Bronchial epithelial cell (primary cell): ENCODE measurements around the gene TIMP2. TPM values are rescaled to one million over a fixed set of nuclear protein-coding genes. Genes with fewer than 3 reads are reported as not detected.

Experiments
- DNase-seq: peaks from one replicate; pipeline ENCODE4 v3.0.0-alpha.2; 2010; ENCODE audit warnings: low read depth
- FAIRE-seq: peaks from 2 replicates; lab custom pipeline; 2011; peaks lifted over from hg19 to GRCh38; lab: Jason Lieb, UNC
- H3K27me3 ChIP-seq: 2 replicates; pipeline ENCODE4 v1.5.1; 2011; ENCODE audit warnings: low read length; ENCODE audit not compliant: control insufficient read depth, insufficient read depth
- H3K36me3 ChIP-seq: 2 replicates; pipeline ENCODE4 v1.5.1; 2011; ENCODE audit warnings: low read length; ENCODE audit not compliant: control insufficient read depth, insufficient read depth
- H3K4me3 ChIP-seq: 2 replicates; pipeline ENCODE4 v1.5.1; 2011; ENCODE audit warnings: mild to moderate bottlenecking, low read depth, low read length, control low read depth
- CTCF ChIP-seq: IDR thresholded peaks from 2 replicates; pipeline ENCODE4 v1.5.1; 2011; ENCODE audit warnings: mild to moderate bottlenecking, moderate library complexity, low read length, control low read depth, inconsistent platforms; ENCODE audit not compliant: insufficient read depth, severe bottlenecking
- total RNA-seq: library from RNA; depleted of rRNA; stranded (reverse); fragments of >200 nt; gene quantifications from 2 replicates; pipeline ENCODE4 v1.2.1, GENCODE V29; 2014

Gene TIMP2
- total RNA-seq, 1 donor from 2014 or later, result 2.1 TPM

DNA sequence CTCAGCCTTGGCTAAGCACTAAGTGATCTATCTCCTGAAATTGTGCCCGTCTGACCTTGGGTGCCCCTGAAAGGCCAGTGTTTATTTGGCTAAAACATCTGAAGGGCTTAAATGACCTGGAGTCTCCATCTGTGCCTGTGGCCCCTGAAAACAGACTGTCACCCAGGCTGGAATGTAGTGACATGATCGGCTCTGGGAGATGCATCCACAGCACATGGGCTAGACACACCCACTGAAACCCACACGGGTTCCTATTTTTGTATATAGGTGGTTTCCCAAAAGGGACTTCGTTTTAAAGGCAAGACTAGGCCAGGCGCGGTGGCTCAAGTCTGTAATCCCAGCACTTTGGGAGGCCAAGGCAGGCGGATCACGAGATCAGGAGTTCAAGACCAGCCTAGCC, 35.7 kb downstream of the TIMP2 start:
- Histone ChIP-seq H3K36me3 (no peaks in the 10 kb centered on the region), H3K4me3 (no peak overlapping the region), H3K27me3 (no peaks in the 10 kb centered on the region)
- TF ChIP-seq CTCF, result no peak
- no peak for DNase-seq
- FAIRE-seq, result no peak

GRCh38 chr17:78888941-78889518, 36.2 kb downstream of the TIMP2 start:
- no peak for FAIRE-seq
- no peak for TF ChIP-seq CTCF

DNA sequence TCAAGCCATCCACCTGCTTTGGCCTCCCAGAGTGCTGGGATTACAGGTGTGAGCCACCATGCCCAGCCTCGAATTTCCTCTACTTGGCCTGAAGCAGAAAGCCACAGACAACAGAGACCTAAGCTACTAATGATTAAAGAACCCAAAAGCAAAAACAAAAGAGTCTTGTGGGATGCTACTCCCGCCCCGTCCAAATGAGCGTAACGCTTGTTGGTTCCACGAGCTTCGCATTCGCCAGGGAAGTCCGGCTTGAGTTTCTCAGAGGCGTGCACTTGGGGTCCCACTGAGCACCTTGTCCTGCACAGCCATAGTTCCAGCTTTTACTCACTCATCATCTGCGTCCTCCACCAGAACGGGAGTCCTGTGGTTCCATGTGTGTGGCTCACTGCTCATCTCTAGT, 38.2 kb downstream of the TIMP2 start:
- no peak for DNase-seq
- Histone ChIP-seq H3K36me3 (no peaks in the 10 kb centered on the region), H3K4me3 (no peak overlapping the region), H3K27me3 (peaks cover 2% of the 10 kb centered on the region)
- TF ChIP-seq CTCF, result no peak
- no peak for FAIRE-seq

More at GRCh38 chr17:78888941-78889518, 36.2 kb downstream of the TIMP2 start:
- DNase-seq, result no peak
- Histone ChIP-seq H3K27me3 (peaks cover 2% of the 10 kb centered on the region), H3K4me3 (no peak overlapping the region), H3K36me3 (no peaks in the 10 kb centered on the region)

DNA sequence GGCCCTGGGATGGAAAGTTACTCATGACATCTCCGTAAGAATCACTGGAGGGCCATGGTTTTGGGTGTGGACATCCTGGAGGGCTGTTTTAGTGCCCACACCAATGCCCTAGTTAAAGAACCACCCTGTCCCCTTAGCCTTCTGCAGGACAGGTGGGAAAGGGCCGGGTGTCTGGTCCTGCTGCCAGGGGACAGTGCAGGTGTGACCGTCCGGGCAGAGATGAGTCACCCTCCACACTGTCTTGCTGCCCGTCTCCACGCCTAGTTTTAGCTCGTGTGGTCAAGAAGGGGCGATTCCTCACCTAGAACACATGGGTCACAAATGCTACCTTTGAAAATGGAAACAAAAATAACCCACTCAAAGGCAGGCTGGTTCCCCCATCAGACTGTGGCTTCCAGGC, 39.2 kb downstream of the TIMP2 start:
- no peak for TF ChIP-seq CTCF
- H3K27me3 ChIP-seq, result peaks cover 2% of the 10 kb centered on the region
- H3K4me3 ChIP-seq, result no peak overlapping the region
- DNase-seq (no peak), FAIRE-seq (no peak)
- no peaks in the 10 kb centered on the region for H3K36me3 ChIP-seq

DNA sequence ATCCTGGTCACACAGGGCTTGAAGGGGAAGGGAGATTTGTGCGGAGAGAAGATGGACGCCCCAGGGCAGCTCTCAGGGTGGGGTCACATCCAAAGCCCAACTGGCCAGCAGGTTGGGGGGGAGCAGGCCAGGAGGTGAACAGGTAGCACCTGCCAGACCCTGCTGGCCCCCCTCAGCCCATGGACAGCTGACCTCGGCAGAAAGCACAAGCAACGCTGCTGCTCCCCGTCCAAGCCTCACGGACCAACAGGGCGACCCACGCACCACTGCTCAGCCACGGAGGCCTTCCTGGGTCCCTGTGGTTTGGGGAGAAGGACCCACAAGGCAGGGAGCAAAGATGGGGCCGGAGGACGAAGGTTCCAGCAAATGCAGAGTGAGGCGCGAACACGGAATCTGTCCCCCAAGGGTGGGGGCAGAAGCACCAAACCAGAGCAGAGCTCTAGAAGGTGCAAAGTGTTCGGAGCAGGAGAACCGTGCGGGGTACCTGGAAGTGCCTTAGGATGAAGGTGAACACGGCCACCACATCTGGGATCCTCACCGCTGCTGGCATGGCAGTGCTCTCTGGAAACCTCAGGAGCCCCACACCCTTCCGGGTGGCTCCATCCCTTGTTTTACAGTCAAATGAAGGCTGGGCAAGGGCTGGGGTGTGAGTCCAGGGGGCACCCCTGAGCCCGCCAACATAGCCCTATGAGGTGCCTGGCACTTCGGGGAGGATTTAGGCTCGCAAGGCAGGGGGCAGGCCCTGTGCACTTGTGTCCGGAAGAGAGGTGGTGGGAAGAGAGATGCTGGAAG, 40.1 kb downstream of the TIMP2 start:
- no peak for FAIRE-seq
- TF ChIP-seq CTCF, result no peak
- peaks cover 2% of the 10 kb centered on the region for H3K27me3 ChIP-seq
- H3K4me3 ChIP-seq, result no peak overlapping the region
- no peak for DNase-seq
- H3K36me3 ChIP-seq, result no peaks in the 10 kb centered on the region
